Adrenal gland (tissue), 12 donors: ENCODE measurements around the gene CLPX. TPM values are rescaled to one million over a fixed set of nuclear protein-coding genes. Genes with fewer than 3 reads are reported as not detected.
A peak's percentile ranks its signal among the peaks of the same experiment; 100 is the strongest.

Source experiments
- DNase-seq, 7 donors: peaks; one replicate each; pipeline ENCODE4 v3.0.0-alpha.2; 2019 to 2020
- H3K27ac ChIP-seq, 5 donors: fragments of 200-600 bp; sonication (generic) in 4 of 5; 1 replicate in 3 of 5; 2 replicates in 2 of 5; pipeline versions ENCODE4 v1.5.1 to v1.8.0; 2016 to 2020; ENCODE audit warnings: mild to moderate bottlenecking in 1 of 5
- H3K27me3 ChIP-seq: fragments of 200-600 bp; 2 replicates; pipeline ENCODE4 v1.8.0; 2021
- H3K36me3 ChIP-seq, 2 donors: fragments of 200-600 bp; replicated peaks in 1 of 2; 1 replicate in 1 of 2; 2 replicates in 1 of 2; pipeline versions ENCODE4 v1.5.1 to v1.8.0; 2018 to 2022
- H3K4me1 ChIP-seq, 2 donors: fragments of 200-600 bp; replicated peaks in 1 of 2; 1 replicate in 1 of 2; 2 replicates in 1 of 2; pipeline versions ENCODE4 v1.5.1 to v1.8.0; 2018 to 2021
- H3K4me3 ChIP-seq, 4 donors: fragments of 200-600 bp; sonication (generic) in 3 of 4; one replicate each; pipeline ENCODE4 v1.5.1; 2016 to 2018
- H3K9me3 ChIP-seq, 3 donors: fragments of 200-600 bp; sonication (generic) in 1 of 3; replicated peaks in 1 of 3; 1 replicate in 2 of 3; 2 replicates in 1 of 3; pipeline versions ENCODE4 v1.5.1 to v1.8.0; 2016 to 2021
- POLR2A ChIP-seq, 2 donors: fragments of 450-650 bp; IDR thresholded peaks; one replicate each; pipeline ENCODE4 v1.6.1; 2017; ENCODE audit warnings: antibody characterized with exemption in 2 of 2, mild to moderate bottlenecking in 2 of 2, moderate library complexity in 1 of 2
- WGBS, 4 donors: extraction: QIAGEN DNeasy Blood & Tissue Kit in 2 of 4; methylation state at CpG; one replicate each; pipeline versions ENCODE4 v1.1.5 to v1.1.7; 2013 to 2017; 5-methylcytosine and 5-hydroxymethylcytosine counted together
- intact Hi-C, 2 donors: fragments of 100-400 bp; cut with DNase I; formaldehyde crosslinking; loops; one replicate each; pipeline versions ENCODE4 v1.14.1 to v1.15.0; 2022 to 2023
- polyA plus RNA-seq, 3 donors: library from polyadenylated mRNA; stranded (reverse); fragments of 200-250 nt in 2 of 3; fragments of 350-450 nt in 1 of 3; fragmentation: Illumina TruSeq in 1 of 3; extraction: RNeasy Lipid Tissue Mini Kit (QIAGEN cat#74804) in 1 of 3; gene quantifications; one replicate each; pipeline ENCODE4 v1.2.3, GENCODE V29; 2013 to 2014
- total RNA-seq, 9 donors: library from RNA; depleted of rRNA in 4 of 9; stranded (reverse); fragments of >200 nt in 4 of 9; fragments of 120-200 nt in 1 of 9; fragmentation: NEBNext Ultra II Directional in 1 of 9; extraction: Animal tissue kit (Norgen Biotek cat#: 25700) in 1 of 9; gene quantifications; one replicate each; pipeline versions ENCODE4 v1.1.0 to v1.2.4, GENCODE V29; 2013 to 2023
- TF ChIP-seq, protein P1 (sequence below), 6 experiments: fragments of 450-650 bp in 4 of 6; fragments of 200-600 bp in 2 of 6; sonication (generic) in 1 of 6; IDR thresholded peaks; 1 replicate in 5 of 6; 2 replicates in 1 of 6; pipeline versions ENCODE4 v1.5.1 to v1.8.0; 2016 to 2021; ENCODE audit warnings: antibody characterized with exemption in 6 of 6, mild to moderate bottlenecking in 2 of 6, moderate library complexity in 1 of 6
- donor health status: healthy with polysubstance abuse.
- donor health status: Bipolar disorder and iron deficiency.
- donor health status: DM: yes; HTN: yes; CAD: no.
- donor health status: DM: no; HTN: no; CAD: no.
- donor health status: DM: no; HTN: no; CAD: no.
- donor health status: DM: yes; HTN: yes; CAD: no.

CLPX gene
- total and polyA plus RNA-seq, 12 donors: 10.4 to 70.7 (median 49.7) TPM

GRCh38 chr15:65214010-65214409 is 28.9 kb upstream of the CLPX start:
- 49 to 59% (median 56%) methylated on average over 4 of the region's 4 CpGs for WGBS, 4 donors
- H3K27ac ChIP-seq: no peak overlapping the region
- H3K4me1 ChIP-seq: peaks cover 0 to 6% of the 10 kb centered on the region in 2 donors
- H3K4me3 ChIP-seq: no peak overlapping the region
- peak in 1 of 7 donors; percentile 29 for DNase-seq
- intact Hi-C loops: no loop called here
- no peaks in the 10 kb centered on the region for H3K36me3 ChIP-seq
- no peaks in the 10 kb centered on the region for H3K27me3 ChIP-seq
- no peak for TF ChIP-seq POLR2A (IDR thresholded peaks at IDR 0.05)
- TF ChIP-seq, protein P1, sequence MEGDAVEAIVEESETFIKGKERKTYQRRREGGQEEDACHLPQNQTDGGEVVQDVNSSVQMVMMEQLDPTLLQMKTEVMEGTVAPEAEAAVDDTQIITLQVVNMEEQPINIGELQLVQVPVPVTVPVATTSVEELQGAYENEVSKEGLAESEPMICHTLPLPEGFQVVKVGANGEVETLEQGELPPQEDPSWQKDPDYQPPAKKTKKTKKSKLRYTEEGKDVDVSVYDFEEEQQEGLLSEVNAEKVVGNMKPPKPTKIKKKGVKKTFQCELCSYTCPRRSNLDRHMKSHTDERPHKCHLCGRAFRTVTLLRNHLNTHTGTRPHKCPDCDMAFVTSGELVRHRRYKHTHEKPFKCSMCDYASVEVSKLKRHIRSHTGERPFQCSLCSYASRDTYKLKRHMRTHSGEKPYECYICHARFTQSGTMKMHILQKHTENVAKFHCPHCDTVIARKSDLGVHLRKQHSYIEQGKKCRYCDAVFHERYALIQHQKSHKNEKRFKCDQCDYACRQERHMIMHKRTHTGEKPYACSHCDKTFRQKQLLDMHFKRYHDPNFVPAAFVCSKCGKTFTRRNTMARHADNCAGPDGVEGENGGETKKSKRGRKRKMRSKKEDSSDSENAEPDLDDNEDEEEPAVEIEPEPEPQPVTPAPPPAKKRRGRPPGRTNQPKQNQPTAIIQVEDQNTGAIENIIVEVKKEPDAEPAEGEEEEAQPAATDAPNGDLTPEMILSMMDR (IDR thresholded peaks at IDR 0.05): no peak
- no peaks in the 10 kb centered on the region for H3K9me3 ChIP-seq

DNA sequence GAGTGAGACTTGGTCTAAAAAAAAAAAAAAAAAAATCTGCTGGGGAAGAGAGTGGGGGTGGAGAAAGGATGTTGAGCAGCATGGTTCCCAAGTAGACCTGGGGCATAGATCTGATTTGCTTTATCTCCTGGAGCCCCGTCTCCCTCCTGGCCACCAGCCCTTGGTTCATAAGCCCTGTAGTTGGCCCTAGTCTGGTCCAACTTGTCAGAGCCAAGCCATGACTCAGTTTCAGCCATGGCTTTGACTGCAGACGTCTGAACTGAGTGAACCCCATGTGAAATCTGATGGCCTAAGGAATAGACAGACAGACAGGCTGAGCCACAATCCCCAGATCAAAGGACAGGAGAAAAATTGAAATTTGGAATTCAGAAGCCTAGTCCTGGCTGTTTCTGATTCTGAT is 28.1 kb upstream of the CLPX start:
- 35 to 59% (median 43%) methylated on average over 2 of the region's 2 CpGs for WGBS, 4 donors
- DNase-seq: peak in 2 of 7 donors; percentile 29 to 31
- H3K4me3 ChIP-seq: no peak overlapping the region
- H3K4me1 ChIP-seq: peaks cover 0 to 7% of the 10 kb centered on the region in 2 donors
- H3K9me3 ChIP-seq: no peaks in the 10 kb centered on the region
- H3K27me3 ChIP-seq: no peaks in the 10 kb centered on the region
- H3K36me3 ChIP-seq: no peaks in the 10 kb centered on the region
- TF ChIP-seq, protein P1 (IDR thresholded peaks at IDR 0.05): no peak
- no peak for TF ChIP-seq POLR2A (IDR thresholded peaks at IDR 0.05)
- no peak overlapping the region for H3K27ac ChIP-seq
- intact Hi-C loops: no loop called here

DNA sequence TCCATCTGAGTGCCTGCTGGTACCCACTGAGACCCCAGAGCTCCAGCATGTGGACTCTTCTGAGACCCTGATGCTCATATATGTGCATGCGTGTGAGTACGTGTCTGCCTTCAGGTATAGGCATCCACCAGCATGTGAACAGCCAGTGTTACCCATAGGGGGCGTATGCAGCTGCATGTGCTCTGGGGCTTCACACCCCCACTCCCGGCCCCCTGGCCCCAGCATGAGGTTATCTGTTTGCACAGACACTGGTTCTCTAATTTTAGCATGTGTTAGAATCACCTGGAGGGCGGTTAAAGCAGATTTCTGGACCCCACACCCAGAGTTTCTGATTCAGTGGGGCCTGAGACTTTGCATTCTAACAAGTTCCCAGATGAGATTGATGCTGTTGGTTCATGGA is 27.0 kb upstream of the CLPX start:
- 61 to 93% (median 81%) methylated on average over 2 to 5 of the region's 5 CpGs for WGBS, 4 donors
- intact Hi-C loops: no loop called here
- no peak for TF ChIP-seq POLR2A (IDR thresholded peaks at IDR 0.05)
- TF ChIP-seq, protein P1 (IDR thresholded peaks at IDR 0.05): peak in 2 of 6 experiments; percentile 11 to 16
- Histone ChIP-seq H3K4me3 (no peak overlapping the region), H3K9me3 (no peaks in the 10 kb centered on the region), H3K27ac (no peak overlapping the region), H3K4me1 (peaks cover 0 to 7% of the 10 kb centered on the region in 2 donors), H3K27me3 (no peaks in the 10 kb centered on the region), H3K36me3 (no peaks in the 10 kb centered on the region)
- DNase-seq: no peak

GRCh38 chr15:65211482-65211982 is 26.4 kb upstream of the CLPX start:
- H3K4me3 ChIP-seq: no peak overlapping the region
- H3K27ac ChIP-seq: peak overlapping the region in 1 of 5 donors; percentile 40
- 66 to 75% (median 72%) methylated on average over 3 to 6 of the region's 6 CpGs for WGBS, 4 donors
- peak in 1 of 7 donors; percentile 16 for DNase-seq
- H3K27me3 ChIP-seq: no peaks in the 10 kb centered on the region
- no peaks in the 10 kb centered on the region for H3K36me3 ChIP-seq
- peaks cover 0 to 7% of the 10 kb centered on the region in 2 donors for H3K4me1 ChIP-seq
- H3K9me3 ChIP-seq: no peaks in the 10 kb centered on the region
- TF ChIP-seq POLR2A (IDR thresholded peaks at IDR 0.05): no peak
- TF ChIP-seq, protein P1 (IDR thresholded peaks at IDR 0.05): no peak
- intact Hi-C loops: no loop called here
